Naive thymus-derived CD8-positive, alpha-beta T cell (primary cell): Measurements from ENCODE around the gene SLC29A2. TPM values are rescaled to one million over a fixed set of nuclear protein-coding genes. Genes with fewer than 3 reads are reported as not detected.
A peak's percentile ranks its signal among the peaks of the same experiment; 100 is the strongest.
"Not testable (repeated sequence)": the region's sequence is repeated elsewhere in the genome, so short reads cannot be mapped to it uniquely, and the experiment has no call there.

Source experiments
- ATAC-seq, 2 donors: fragments of 150-1000 bp; cut with Tn5 transposase in 1 of 2; sonication (Bioruptor Pico), chemical (Tn5 transposase) in 1 of 2; 1 replicate in 1 of 2; 2 replicates in 1 of 2; pipeline ENCODE4 v1.10.0; 2021; ENCODE audit warnings: mild to moderate bottlenecking in 2 of 2, moderate library complexity in 2 of 2
- POLR2A ChIA-PET: fragments of 350-600 bp; sonication (Branson Sonifier 250); formaldehyde crosslinking; loops from one replicate; lab custom pipeline; 2021; ENCODE audit warnings: antibody characterized with exemption; lab: Charles Lee
- DNase-seq, 10 donors: peaks; one replicate each; pipeline versions ENCODE4 v3.0.0 to v3.0.0-alpha.2; 2020 to 2022
- H3K27ac Mint-ChIP-seq, 10 donors: one replicate each; pipeline ENCODE4 v1.8.0; 2020 to 2022; ENCODE audit warnings: mild to moderate bottlenecking in 10 of 10, mixed read lengths in 10 of 10, moderate library complexity in 4 of 10, inconsistent platforms in 1 of 10
- H3K27me3 Mint-ChIP-seq, 5 donors: one replicate each; pipeline ENCODE4 v1.8.0; 2021 to 2022; ENCODE audit warnings: mixed read lengths in 5 of 5
- H3K36me3 Mint-ChIP-seq, 3 donors: one replicate each; pipeline ENCODE4 v1.8.0; 2020 to 2022; ENCODE audit warnings: mixed read lengths in 3 of 3, mild to moderate bottlenecking in 2 of 3, inconsistent platforms in 1 of 3
- H3K4me1 Mint-ChIP-seq, 4 donors: one replicate each; pipeline ENCODE4 v1.8.0; 2021 to 2022; ENCODE audit warnings: mixed read lengths in 4 of 4
- H3K4me3 Mint-ChIP-seq, 10 donors: one replicate each; pipeline ENCODE4 v1.8.0; 2020 to 2022; ENCODE audit warnings: mild to moderate bottlenecking in 10 of 10, mixed read lengths in 10 of 10, moderate library complexity in 6 of 10, inconsistent platforms in 1 of 10
- H3K9me3 Mint-ChIP-seq, 9 donors: one replicate each; pipeline ENCODE4 v1.8.0; 2020 to 2022; ENCODE audit warnings: mixed read lengths in 9 of 9, mild to moderate bottlenecking in 3 of 9, inconsistent platforms in 1 of 9, moderate library complexity in 1 of 9
- polyA plus RNA-seq, 3 donors: library from polyadenylated mRNA; unstranded; fragments of 300-500 nt; fragmentation: Illumina TruSeq; gene quantifications; one replicate each; pipeline ENCODE4 v1.2.3, GENCODE V29; 2021
- total RNA-seq, 8 experiments: library from RNA in 2 of 8; stranded (reverse) in 2 of 8; gene quantifications; one replicate each; pipeline ENCODE4 v1.2.3 and lab custom pipeline; 2021 to 2026

The SLC29A2 gene
- total and polyA plus RNA-seq, 5 experiments from 2014 or later: 1.4 to 13.9 (median 3.9) TPM

DNA sequence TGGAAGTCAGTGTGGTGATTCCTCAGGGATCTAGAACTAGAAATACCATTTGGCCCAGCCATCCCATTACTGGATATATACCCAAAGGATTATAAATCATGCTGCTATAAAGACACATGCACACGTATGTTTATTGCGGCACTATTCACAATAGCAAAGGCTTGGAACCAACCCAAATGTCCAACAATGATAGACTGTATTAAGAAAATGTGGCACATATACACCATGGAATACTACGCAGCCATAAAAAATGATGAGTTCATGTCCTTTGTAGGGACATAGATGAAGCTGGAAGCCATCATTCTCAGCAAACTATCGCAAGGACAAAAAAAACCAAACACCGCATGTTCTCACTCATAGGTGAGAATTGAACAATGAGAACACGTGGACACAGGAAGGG is 50.8 kb downstream of the SLC29A2 start:
- not testable (repeated sequence) for DNase-seq, H3K27me3 Mint-ChIP-seq, H3K4me3 Mint-ChIP-seq, H3K36me3 Mint-ChIP-seq, H3K9me3 Mint-ChIP-seq, ATAC-seq
- POLR2A ChIA-PET: interaction anchor here (1.3 kb wide), 1 partner anchor 8 kb away, joined by 6 read pairs; no protein-coding TSS in a partner anchor
- H3K27ac Mint-ChIP-seq: peak overlapping the region in 5 of 10 donors; percentile 21 to 100 (median 80)
- H3K4me1 Mint-ChIP-seq: peaks cover 36 to 76% (median 69%) of the 10 kb centered on the region in 4 donors

DNA sequence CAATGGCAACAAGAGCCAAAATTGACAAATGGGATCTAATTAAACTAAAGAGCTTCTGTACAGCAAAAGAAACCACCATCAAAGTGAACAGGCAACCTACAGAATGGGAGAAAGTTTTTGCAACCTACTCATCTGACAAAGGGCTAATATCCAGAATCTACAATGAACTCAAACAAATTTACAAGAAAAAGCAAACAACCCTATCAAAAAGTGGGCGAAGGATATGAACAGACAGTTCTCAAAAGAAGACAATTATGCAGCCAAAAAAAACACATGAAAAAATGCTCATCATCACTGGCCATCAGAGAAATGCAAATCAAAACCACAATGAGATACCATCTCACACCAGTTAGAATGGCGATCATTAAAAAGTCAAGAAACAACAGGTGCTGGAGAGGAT is 51.3 kb downstream of the SLC29A2 start:
- not testable (repeated sequence) for DNase-seq, H3K27me3 Mint-ChIP-seq, ATAC-seq, H3K36me3 Mint-ChIP-seq, H3K9me3 Mint-ChIP-seq
- Mint-ChIP-seq H3K27ac (peak overlapping the region; percentile 84 to 100 (median 99)), H3K4me1 (peaks cover 40 to 76% (median 69%) of the 10 kb centered on the region in 4 donors), H3K4me3 (peak overlapping the region in 1 of 10 donors; percentile 42)
- POLR2A ChIA-PET: interaction anchor here (1.3 kb wide), 1 partner anchor 8 kb away, joined by 6 read pairs; no protein-coding TSS in a partner anchor

DNA sequence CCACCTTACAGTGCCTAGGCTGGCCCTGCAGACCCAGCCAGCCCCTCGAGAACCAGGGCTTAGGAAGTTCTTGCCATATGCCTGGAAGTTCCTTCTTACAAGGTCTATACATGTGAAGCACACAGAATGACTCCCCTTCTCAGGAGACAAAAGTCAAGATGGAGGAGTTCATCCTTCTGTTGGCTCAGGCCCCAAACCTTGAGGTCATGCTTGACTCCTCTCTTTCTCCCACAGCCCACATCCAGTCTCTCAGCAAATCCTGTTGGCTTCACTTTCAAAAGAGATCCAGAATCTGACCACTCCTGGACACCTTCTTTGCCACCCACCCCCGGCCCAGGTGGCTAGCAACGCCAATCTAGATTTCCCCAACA is 53.0 kb downstream of the SLC29A2 start:
- no peaks in the 10 kb centered on the region for H3K27me3 Mint-ChIP-seq
- POLR2A ChIA-PET: interaction anchor here (1.2 to 7.7 kb wide), 8 partner anchors 7 to 53 kb away, joined by 3 to 126 read pairs (median 13); partner anchors contain the start of genes B4GAT1, BRMS1, RAB1B and RIN1
- peaks cover 0 to 4% (median 4%) of the 10 kb centered on the region in 3 donors for H3K36me3 Mint-ChIP-seq
- peak overlapping the region; percentile 84 to 100 (median 100) for H3K27ac Mint-ChIP-seq
- DNase-seq: no peak
- H3K4me3 Mint-ChIP-seq: peak overlapping the region; percentile 73 to 97 (median 90)
- peaks cover 42 to 82% (median 66%) of the 10 kb centered on the region in 4 donors for H3K4me1 Mint-ChIP-seq
- ATAC-seq: no peak
- H3K9me3 Mint-ChIP-seq: peaks cover 0 to 6% (median 0%) of the 10 kb centered on the region in 9 donors

DNA sequence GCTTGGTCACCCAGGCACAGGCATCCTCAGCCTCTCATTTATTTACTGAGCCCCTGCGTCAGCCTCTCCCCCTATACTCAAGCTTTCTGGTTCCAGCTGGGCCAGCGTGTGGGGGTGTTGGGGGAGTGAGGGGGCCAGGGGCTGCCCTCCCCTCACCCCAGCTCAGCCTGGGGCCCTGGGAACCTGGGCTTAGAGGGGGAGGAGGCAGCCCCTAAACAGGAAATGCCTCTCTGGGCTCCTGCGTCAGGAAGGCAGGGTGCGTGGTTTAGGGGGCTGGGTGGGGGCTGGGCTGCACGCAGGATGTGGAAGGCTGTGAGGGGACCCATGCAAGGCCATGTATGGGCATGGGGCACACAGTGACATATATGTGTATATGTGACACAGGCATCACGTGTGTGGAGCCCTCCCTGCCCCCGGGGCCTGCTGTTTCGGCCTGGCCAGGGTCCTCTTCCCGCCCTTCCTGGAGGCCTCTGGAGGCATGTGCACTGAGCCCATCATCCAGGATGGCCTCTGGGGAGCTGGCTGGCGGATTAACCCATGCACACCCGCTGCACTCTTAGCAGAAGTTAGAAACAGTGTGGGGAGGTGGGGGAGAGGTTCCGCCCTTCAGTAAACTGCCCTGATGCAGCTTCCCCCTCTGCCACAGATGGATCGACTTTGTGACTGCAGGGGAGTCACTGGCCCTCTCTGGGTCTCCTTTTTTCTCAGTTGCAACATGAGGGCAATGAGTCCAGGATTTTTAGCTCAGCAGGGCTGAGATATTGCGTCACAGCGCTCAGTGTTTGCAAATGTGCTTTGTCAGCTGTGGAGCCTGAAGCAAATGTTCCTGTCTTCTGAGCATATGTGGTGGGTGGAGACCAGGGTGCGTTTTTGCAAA is 53.6 kb downstream of the SLC29A2 start:
- Mint-ChIP-seq H3K27me3 (no peaks in the 10 kb centered on the region), H3K36me3 (peaks cover 0 to 4% (median 4%) of the 10 kb centered on the region in 3 donors), H3K4me3 (peak overlapping the region; percentile 73 to 97 (median 90)), H3K9me3 (peaks cover 0 to 6% (median 0%) of the 10 kb centered on the region in 9 donors), H3K4me1 (peaks cover 36 to 76% (median 60%) of the 10 kb centered on the region in 4 donors), H3K27ac (peak overlapping the region; percentile 84 to 100 (median 100))
- DNase-seq: peak; percentile 75 to 98 (median 93)
- ATAC-seq: peak; percentile 72 to 85
- POLR2A ChIA-PET: interaction anchor here (1.0 to 7.7 kb wide), 21 partner anchors 8 to 1035 kb away, joined by 3 to 126 read pairs (median 5); partner anchors contain the start of genes B4GAT1, BRMS1, CCDC85B and CFL1

DNA sequence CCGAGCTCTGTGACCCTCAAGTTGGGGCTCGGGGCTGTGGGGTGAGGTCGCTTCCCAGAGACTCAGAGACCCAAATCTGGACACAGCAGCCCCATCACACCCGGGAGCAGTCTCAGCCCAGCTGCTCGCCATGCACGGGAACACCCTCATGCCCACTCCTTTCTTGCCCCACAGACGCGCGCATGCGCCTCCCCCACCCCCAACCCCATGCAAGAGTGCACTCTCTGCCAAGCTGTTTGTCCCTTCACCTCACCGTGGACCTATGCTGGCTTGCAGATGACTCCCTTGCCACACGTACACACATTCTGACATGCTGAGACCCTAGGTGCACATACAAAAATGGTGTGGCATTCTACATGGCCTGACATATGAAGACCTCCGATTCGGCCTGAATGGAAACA is 54.2 kb downstream of the SLC29A2 start:
- Mint-ChIP-seq H3K36me3 (peaks cover 0 to 4% (median 4%) of the 10 kb centered on the region in 3 donors), H3K4me3 (peak overlapping the region; percentile 73 to 97 (median 90)), H3K27ac (peak overlapping the region; percentile 84 to 100 (median 100)), H3K4me1 (peaks cover 33 to 70% (median 57%) of the 10 kb centered on the region in 4 donors), H3K27me3 (no peaks in the 10 kb centered on the region), H3K9me3 (peaks cover 0 to 6% (median 0%) of the 10 kb centered on the region in 9 donors)
- POLR2A ChIA-PET: interaction anchor here (0.5 to 7.7 kb wide), 25 partner anchors 8 to 1036 kb away, joined by 3 to 126 read pairs (median 4); partner anchors contain the start of genes B4GAT1, BRMS1, CCDC85B and CFL1
- DNase-seq (peak in 9 of 10 donors; percentile 58 to 88 (median 71)), ATAC-seq (peak; percentile 23 to 34)

DNA sequence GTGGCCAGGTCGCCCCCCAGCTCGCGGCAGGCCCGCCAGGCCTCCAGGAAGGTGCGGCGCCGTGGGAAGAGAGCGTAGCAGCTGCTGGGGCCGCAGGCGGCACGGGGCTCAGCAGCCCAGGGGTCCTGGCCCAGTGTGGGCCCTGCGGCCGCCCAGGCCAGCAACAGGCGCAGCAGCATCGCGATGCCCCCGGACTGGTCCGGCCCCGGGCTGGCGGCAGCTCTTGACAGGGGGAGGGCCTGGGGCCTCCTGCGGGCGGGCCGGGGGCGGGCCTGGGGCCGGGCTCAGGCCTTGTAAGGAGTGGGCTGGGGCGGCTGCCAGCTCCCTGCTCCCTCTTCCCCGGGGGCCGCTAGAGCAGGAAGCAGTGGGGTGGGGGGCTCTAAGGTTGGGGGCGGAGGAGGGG is 54.7 kb downstream of the SLC29A2 start, which contains the start of gene CD248:
Gene CD248, minus strand, starts transcription at position 196 of the 403 bp plus-strand sequence. Its CDS starts 17 bp downstream, at position 179.
- Mint-ChIP-seq H3K4me1 (peaks cover 30 to 65% (median 53%) of the 10 kb centered on the region in 4 donors), H3K27ac (peak within 1 kb of the TSS; percentile 92 to 100 (median 100)), H3K4me3 (peak within 1 kb of the TSS; percentile 73 to 99 (median 97)), H3K36me3 (peaks cover 0 to 4% (median 4%) of the 10 kb centered on the region in 3 donors), H3K9me3 (peaks cover 0 to 6% (median 0%) of the 10 kb centered on the region in 9 donors), H3K27me3 (no peaks in the 10 kb centered on the region)
- DNase-seq (peak in 5 of 10 donors; percentile 37 to 75 (median 61)), ATAC-seq (no peak)
- POLR2A ChIA-PET: interaction anchor here (0.5 to 7.7 kb wide), 25 partner anchors 9 to 1456 kb away, joined by 3 to 126 read pairs (median 4); partner anchors contain the start of genes B4GAT1, BRMS1, CCDC85B and MALAT1

DNA sequence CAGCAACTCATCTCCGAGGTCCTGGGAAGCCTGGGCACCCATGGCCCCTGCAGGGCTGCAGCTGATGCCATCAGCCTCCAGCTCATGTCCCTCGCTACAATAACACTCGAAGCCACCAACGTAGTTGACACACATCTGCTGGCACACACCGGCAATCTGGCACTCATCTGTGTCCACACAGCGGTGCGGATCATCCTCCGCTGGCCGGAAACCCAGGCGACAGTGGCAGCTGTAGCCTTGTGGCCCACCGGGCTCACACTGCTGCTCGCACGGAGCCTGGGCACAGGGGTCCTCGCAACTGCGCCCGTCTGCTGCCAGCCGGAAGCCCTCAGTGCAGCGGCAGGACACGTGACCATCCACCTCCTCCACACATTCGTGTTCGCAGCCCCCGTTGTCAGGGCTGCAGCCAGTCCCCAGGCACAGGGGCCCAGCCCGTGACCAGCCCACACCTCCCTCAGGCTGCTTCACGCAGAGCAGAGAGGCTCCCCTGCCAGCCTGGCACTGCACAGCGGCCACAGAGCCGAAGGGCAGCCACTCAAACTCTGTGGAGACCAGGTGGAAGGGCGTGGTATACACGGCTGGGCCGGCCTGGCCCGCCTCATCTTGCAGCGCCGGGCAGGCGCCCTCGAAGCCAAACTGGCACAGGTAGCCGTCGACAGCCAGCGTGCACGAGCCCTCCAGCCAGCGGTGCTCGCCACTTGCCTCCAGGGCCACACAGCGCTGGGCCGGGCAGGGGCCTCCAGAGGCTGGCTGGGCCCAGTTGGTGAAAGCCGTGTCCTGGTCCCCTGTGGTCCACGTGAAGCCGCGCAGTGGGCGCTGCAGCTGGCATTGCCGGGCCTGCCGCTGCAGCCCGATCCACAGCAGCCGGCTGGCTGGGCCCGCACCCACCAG is 55.4 kb downstream of the SLC29A2 start:
- DNase-seq (peak in 9 of 10 donors; percentile 46 to 86 (median 68)), ATAC-seq (peak in 1 of 2 donors; percentile 6)
- Mint-ChIP-seq H3K4me3 (peak overlapping the region; percentile 73 to 99 (median 96)), H3K27me3 (no peaks in the 10 kb centered on the region), H3K9me3 (peaks cover 0 to 6% (median 0%) of the 10 kb centered on the region in 9 donors), H3K4me1 (peaks cover 31 to 60% (median 52%) of the 10 kb centered on the region in 4 donors), H3K36me3 (peaks cover 0 to 4% (median 4%) of the 10 kb centered on the region in 3 donors), H3K27ac (peak overlapping the region; percentile 92 to 100 (median 99))
- POLR2A ChIA-PET: interaction anchor here (0.6 to 7.7 kb wide), 22 partner anchors 9 to 1455 kb away, joined by 3 to 126 read pairs (median 5); partner anchors contain the start of genes B4GAT1, BRMS1, MALAT1 and MRPL11

DNA sequence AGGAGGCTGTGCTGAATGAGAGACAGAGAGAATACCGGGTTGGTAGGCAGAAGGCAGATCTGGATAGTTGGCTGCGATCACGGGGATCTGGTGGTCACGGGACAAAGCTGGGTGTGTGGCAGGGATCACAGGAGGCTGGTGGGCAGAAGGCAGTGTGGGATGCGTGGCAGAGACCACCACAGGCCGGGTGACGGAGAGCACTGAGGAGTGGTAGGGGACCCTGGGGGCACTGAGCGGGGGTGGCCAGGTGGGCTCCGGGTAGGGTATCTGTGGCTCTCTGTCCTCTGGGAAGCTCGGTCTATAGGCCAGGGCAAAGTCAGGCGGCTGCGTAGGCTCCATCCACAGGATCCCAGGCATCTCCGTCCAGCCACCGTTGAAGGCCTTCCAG is 56.1 kb downstream of the SLC29A2 start:
- Mint-ChIP-seq H3K27ac (peak overlapping the region; percentile 92 to 100 (median 99)), H3K36me3 (peaks cover 0 to 4% (median 4%) of the 10 kb centered on the region in 3 donors), H3K9me3 (peaks cover 0 to 6% (median 0%) of the 10 kb centered on the region in 9 donors), H3K27me3 (no peaks in the 10 kb centered on the region), H3K4me3 (peak overlapping the region; percentile 73 to 99 (median 96)), H3K4me1 (peaks cover 31 to 60% (median 50%) of the 10 kb centered on the region in 4 donors)
- DNase-seq (peak in 2 of 10 donors; percentile 20 to 58), ATAC-seq (no peak)
- POLR2A ChIA-PET: interaction anchor here (0.7 to 7.7 kb wide), 12 partner anchors 10 to 1182 kb away, joined by 3 to 126 read pairs (median 9); partner anchors contain the start of genes B4GAT1, BRMS1, MALAT1 and RAB1B

DNA sequence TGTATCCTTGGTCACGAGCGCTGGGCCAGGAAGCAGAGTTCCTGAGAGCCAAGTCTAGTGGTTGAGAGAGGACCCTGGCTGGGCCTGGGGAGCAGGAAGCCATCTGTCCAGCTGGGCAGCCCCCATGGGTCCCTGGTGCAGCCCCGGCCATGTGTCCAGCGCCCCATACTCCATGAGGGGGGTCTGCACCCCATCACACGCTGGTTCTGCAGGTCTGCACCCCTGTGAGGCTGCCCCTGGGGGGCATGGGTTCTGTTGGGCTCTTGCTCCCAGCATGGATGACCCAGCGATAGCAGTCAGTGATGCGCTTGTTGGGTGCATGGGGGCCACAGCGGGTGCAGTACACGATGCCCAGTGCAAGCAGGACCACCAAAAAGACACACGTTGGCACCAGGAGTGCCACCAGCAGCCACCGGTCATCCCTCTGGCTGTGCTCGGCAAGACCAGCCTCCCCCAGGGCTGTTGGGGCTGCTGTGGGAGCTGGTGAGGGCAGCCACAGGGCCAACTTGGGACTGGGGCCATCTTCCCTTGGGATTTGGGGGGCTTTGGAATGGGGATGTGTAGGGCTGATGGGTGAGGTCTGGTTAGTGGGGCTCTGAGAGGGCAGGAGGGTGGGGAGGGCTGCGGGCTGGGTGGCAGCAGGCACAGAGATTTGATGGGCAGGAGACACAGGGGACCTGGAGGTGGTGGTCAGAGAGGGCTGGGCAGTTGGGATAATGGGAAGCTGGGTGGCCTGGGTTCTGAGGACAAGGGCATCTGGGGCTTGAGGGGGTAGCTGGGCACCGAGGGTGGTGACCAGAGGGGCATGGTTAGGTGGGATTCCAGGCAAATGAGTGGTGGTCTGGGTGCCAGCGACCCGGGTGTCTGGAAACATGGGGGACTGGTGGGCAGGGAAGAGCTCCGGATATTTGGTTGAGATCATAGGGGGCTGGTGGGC is 56.7 kb downstream of the SLC29A2 start:
- DNase-seq (peak in 1 of 10 donors; percentile 60), ATAC-seq (no peak)
- Mint-ChIP-seq H3K36me3 (peaks cover 0 to 4% (median 4%) of the 10 kb centered on the region in 3 donors), H3K4me1 (peaks cover 31 to 55% (median 44%) of the 10 kb centered on the region in 4 donors), H3K9me3 (peaks cover 0 to 6% (median 0%) of the 10 kb centered on the region in 9 donors), H3K4me3 (peak overlapping the region; percentile 73 to 99 (median 96)), H3K27me3 (no peaks in the 10 kb centered on the region), H3K27ac (peak overlapping the region; percentile 92 to 100 (median 99))
- POLR2A ChIA-PET: interaction anchor here (0.9 to 7.7 kb wide), 9 partner anchors 7 to 990 kb away, joined by 3 to 126 read pairs (median 16); partner anchors contain the start of genes B4GAT1, BRMS1, RIN1 and YIF1A

DNA sequence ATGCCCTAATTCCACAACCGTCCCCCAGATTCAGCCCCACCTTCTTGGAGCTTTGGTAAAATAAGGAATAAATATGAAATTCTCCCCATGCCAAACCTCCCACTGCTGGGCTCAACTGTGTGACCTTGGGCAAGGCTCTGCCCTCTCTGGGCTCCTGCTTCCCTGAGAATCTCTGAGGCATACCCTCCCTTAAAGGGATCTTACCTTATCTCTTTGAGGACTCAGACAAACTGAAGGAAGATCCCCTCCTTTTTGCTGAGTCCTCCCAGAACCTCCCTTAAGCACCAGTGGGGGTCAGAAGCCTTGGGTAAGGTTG is 57.4 kb downstream of the SLC29A2 start:
- peaks cover 29 to 48% (median 38%) of the 10 kb centered on the region in 4 donors for H3K4me1 Mint-ChIP-seq
- POLR2A ChIA-PET: interaction anchor here (2.7 to 7.7 kb wide), 7 partner anchors 8 to 57 kb away, joined by 8 to 126 read pairs (median 45); partner anchors contain the start of genes B4GAT1, BRMS1, RIN1 and SLC29A2
- DNase-seq (no peak), ATAC-seq (no peak)
- H3K36me3 Mint-ChIP-seq: peaks cover 0 to 4% (median 4%) of the 10 kb centered on the region in 3 donors
- H3K9me3 Mint-ChIP-seq: peaks cover 0 to 6% (median 0%) of the 10 kb centered on the region in 9 donors
- H3K27ac Mint-ChIP-seq: peak overlapping the region; percentile 92 to 100 (median 99)
- peak overlapping the region; percentile 73 to 99 (median 96) for H3K4me3 Mint-ChIP-seq
- H3K27me3 Mint-ChIP-seq: no peaks in the 10 kb centered on the region
